Smooth muscle cell of bladder (primary cell): ENCODE measurements around the gene NCF4. TPM values are rescaled to one million over a fixed set of nuclear protein-coding genes. Genes with fewer than 3 reads are reported as not detected.

Source experiments
- total RNA-seq: library from RNA; depleted of rRNA; stranded (reverse); fragments of >200 nt; gene quantifications from 2 replicates; pipeline ENCODE4 v1.2.3, GENCODE V29; 2014

The NCF4 gene
- total RNA-seq = not detected in 2 replicates

GRCh38 chr22:36860821-36861659, at the start of gene NCF4:
Gene NCF4, plus strand, starts transcription at chr22:36861006. Its CDS starts 166 bp downstream, at chr22:36861172.

DNA sequence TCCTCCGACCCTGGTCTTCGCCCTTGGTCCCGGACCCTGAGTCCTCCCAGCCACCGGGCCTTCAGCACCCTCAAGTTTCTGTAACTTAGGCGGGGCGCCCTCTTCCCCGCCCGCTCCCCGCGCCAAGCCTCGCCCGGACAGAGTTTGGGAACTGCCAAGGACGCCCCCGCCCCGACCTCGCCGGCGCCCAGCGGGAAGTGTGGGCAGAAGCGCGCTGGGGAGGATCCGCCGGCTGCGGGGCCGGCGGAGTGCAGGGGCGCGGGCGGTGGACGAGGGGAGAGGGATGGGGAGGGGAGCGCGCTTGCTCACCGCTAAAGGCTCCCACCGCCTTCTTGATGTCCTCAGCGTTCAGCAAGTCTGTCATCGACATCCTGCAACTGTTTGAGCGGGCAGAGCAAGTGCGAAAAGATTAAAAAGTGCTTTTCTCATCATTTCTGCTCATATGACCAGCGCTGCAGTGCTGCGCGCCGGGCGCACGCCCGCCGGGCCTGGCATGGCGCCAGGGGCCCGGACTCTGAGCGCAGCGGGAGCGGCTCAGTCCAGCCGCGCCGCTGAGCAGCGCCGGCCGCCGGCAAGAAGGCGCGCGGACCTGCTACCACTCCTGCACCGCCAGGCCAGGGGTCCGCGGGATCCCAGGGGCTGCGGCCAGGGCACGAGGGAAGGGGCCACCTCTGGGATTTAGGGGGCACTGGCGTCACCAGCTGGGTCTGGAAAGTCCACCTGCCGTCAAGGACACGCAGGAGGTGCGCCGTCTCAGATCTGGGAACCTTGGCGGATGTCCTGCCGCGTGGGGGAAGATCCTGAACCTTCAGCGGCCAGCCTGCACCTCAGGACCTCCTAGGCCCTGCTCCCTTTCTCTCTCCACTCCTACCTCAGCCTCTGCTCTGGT, 43.9 kb upstream of the NCF4 start, which contains the start of gene PVALB:
Gene PVALB, minus strand, starts transcription at position 400 of the 889 bp plus-strand sequence. Its CDS starts 30 bp downstream, at position 370.

GRCh38 chr22:36913427-36914389, 52.9 kb downstream of the NCF4 start, which contains the start of gene CSF2RB:
Gene CSF2RB, plus strand, starts transcription at chr22:36913628. Its CDS starts 8,580 bp downstream, at chr22:36922208.

Other genes starting within 250 kb of the NCF4 start
- gene CACNG2, start 157.3 kb upstream of the NCF4 start, total RNA-seq = not detected in 2 replicates
- 20.9 and 23.5 TPM in 2 replicates for gene IFT27, start 84.9 kb upstream of the NCF4 start, total RNA-seq
- not detected in 2 replicates for gene PVALB, start 44.0 kb upstream of the NCF4 start, total RNA-seq
- gene CSF2RB, start 52.6 kb downstream of the NCF4 start, total RNA-seq = 0.09 TPM in 1 of 2 replicates, not detected in the other
- 34.2 and 43.7 TPM in 2 replicates for gene TST, start 158.4 kb downstream of the NCF4 start, total RNA-seq
- 54.8 and 62.0 TPM in 2 replicates for gene MPST, start 158.7 kb downstream of the NCF4 start, total RNA-seq
- 22.6 and 26.1 TPM in 2 replicates for gene KCTD17, start 190.7 kb downstream of the NCF4 start, total RNA-seq
- not detected in 2 replicates for gene TMPRSS6, start 248.7 kb downstream of the NCF4 start, total RNA-seq